Measurements from ENCODE around the gene FNDC1.

DNA sequence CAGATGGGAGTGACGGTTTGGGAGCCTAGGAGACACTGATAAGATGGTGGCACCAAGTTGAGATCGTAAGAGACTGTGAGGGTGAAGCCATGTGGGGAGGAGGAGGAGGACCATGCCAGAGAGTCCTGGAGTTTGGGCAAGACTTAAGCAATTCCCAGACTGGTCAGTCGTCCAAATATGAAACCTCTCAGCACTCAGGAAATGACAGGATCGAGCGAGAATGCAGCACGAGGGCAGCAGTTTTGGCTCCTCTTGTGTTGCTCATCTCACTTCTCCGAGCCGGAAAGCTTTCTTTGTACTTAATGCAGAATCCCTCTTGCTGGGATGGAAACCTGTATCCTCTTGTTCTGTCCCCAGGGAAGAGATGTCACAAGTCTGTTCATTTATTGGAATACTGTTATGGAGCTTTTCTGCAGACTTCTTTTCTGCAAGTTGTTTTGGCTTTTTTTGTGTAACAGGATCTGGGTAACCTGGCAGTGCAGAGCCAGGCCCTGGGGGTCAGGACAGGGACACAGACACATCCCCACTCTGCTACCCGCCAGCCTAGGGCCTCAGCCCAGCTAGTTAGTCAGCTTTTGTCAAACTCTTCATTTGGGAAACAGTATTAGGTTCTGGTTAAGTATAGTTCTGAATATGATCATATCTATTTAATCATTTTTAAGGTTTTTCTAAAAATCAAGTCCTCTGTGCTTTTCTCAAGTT, 34.3 kb downstream of the FNDC1 start:
- TF ChIP-seq EZH2 (IDR thresholded peaks at IDR 0.05) (no peak), POLR2AphosphoS5 (IDR thresholded peaks at IDR 0.05; ENCODE audit: borderline replicate concordance, low read depth, low read length) (no peak)

Data from SK-N-MC (cell line).